Right lung (tissue), 5 donors: ENCODE data around the gene HERC6. TPM values are rescaled to one million over a fixed set of nuclear protein-coding genes. Genes with fewer than 3 reads are reported as not detected.
"Not testable (repeated sequence)": the region's sequence is repeated elsewhere in the genome, so short reads cannot be mapped to it uniquely, and the experiment has no call there.

Experiments
- DNase-seq, 2 donors: peaks; one replicate each; pipeline ENCODE4 v3.0.0-alpha.2; 2013
- polyA plus RNA-seq, 5 donors: library from polyadenylated mRNA; unstranded; fragments of 120-200 nt; gene quantifications; one replicate each; pipeline versions ENCODE4 v1.2.1 to v1.2.3, GENCODE V29; 2013; ENCODE audit warnings: inconsistent platforms in 1 of 5, low replicate concordance in 1 of 5; ENCODE audit not compliant: insufficient read length in 5 of 5, insufficient read depth in 1 of 5

Gene HERC6
- polyA plus RNA-seq, 5 donors = 10.2 to 14.6 (median 12.8) TPM

DNA sequence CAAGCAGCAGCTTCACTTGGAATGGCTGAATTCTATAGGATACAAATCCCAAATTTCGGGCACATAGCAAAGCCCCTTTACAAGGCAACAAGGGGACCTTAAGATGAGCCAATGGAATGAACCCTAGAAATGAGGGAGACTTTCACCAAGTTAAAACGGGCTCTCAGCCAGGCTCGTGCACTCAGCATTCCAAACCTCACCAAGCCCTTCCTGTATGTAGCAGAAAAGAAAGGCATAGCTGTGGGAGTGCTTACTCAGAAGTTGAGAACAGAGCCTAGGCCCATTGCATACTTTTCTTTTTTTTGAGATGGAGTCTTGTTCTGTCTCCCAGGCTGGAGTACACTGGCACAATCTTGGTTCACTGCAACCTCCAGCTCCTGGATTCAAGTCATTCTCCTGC lies 67.5 kb downstream of the HERC6 start:
- DNase-seq = no peak

DNA sequence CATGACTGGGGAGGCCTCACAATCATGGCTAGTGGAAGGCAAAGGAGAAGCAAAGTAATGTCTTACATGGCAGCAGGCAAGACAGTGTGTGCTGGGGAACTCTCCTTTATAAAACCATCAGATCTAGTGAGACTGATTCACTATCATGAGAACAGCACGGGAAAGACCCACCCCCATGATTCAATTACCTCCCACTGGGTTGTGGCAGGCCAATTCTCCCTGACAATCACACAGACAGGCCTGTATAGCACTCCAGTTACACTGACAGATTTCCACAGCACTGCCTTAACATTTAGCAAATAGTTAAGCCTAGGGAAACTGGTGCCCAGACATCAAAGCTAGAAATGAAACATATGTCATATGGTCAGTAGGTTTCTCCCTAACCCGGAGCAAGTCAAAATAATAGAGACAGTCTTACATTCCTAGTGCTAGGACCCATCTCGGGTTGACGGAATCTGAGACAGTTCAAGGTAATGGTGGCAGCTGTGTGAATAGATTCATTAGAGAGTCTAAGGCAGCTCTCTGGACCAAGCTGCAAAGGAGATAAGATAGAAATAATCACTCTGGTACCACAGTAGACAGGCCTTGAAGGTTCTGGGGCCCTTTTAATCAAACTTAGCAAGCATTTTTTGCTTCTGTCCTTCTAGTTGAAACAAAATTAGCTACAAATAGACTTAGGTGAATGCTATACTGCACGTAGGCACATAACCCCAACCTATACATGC lies 68.9 kb downstream of the HERC6 start:
- DNase-seq = peak; percentile 8 to 15

DNA sequence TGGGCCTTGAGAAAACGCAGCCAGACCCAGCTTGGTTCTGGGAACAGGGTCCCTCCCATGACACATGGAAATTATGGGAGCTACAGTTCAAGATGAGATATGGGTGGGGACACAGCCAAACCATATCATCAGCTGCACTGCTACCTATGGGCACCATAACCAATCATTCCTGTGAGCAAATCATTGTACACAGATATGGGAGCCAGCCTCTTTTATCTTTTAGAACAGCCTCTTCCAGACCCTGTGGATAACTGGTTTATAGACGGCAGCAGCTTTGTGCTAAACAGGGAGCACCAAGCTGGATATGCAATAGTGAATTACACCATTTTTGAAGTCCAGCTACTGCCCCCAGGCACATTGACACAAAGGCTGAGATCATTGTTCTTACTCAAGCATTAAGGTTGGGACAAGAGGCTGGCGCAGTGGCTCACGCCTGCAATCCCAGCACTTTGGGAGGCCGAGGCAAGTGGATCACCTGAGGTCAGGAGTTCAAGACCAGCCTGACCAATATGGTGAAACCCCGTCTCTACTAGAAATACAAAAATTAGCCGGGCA lies 69.6 kb downstream of the HERC6 start:
- not testable (repeated sequence) for DNase-seq

DNA sequence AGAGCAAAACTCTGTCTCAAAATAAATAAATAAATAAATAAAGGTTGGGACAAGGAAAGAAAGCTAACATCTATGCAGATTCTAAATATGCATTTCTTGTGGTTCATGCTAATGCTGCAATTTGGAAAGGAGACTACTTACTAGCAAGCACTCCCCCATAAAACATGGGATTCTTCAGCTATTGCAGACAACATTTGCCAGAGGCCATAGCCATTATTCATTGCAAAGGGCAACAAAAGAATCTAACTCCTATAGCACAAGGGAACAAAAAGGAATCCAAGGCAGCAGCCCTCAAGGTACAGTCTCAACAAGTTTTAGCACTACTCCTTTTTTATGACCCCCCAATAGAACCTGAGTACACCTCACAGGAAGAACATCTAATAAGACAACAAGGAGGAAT lies 70.2 kb downstream of the HERC6 start:
- no peak for DNase-seq

DNA sequence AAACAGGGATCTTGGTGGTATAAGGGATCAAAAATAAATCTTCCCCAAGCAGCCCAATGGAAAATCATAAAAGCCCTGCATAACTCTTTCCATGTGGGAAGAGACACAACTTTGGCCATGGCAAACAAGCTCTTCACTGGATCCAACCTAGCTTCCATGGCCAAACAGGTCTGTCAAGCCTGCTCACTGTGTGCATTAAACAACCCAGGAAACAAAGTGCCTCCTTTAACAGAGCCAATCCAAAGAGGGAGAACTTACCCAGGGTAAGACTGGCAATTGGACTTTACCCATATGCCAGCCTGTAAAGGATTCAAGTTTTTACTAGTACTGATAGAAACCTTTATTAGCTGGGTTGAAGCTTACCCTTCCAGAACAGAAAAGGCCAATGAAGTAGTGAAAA lies 70.6 kb downstream of the HERC6 start:
- no peak for DNase-seq

DNA sequence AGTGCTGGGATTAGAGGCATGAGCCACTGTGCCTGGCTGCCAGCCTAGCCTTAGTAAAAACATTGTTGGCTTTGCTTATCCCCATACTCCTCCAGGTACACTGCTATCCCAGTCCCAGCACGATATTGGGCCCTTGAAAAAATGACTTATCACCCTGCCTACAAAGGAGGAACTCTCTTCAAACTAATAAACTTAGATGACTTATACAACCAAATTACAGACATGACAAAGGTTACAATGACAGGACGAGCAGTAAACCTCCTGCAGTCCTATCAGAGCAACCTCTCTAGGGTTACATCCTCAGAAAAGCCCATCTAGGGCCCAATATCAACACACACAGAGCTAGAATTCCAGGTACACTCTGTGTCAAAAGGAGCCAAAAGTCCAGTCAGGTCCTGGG lies 72.6 kb downstream of the HERC6 start:
- DNase-seq = no peak

DNA sequence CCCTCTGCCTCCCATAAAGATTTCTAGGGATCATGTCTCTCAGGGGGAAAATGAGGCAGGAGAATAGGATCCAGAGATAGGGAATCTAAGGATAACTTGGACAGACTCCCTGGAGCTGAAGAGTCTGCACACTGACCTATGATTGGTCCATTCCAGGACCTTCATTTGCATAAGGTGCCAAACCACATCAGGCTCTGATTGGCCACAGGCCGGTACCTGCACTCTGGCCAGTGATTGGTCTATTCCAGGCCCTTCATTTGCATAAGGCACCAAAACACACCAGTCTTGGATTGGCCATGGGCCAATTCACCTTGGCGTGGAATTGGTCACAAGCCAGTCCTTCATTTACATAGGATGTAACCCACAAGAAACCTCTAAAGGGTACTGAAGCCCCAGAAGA lies 74.3 kb downstream of the HERC6 start:
- DNase-seq = no peak

DNA sequence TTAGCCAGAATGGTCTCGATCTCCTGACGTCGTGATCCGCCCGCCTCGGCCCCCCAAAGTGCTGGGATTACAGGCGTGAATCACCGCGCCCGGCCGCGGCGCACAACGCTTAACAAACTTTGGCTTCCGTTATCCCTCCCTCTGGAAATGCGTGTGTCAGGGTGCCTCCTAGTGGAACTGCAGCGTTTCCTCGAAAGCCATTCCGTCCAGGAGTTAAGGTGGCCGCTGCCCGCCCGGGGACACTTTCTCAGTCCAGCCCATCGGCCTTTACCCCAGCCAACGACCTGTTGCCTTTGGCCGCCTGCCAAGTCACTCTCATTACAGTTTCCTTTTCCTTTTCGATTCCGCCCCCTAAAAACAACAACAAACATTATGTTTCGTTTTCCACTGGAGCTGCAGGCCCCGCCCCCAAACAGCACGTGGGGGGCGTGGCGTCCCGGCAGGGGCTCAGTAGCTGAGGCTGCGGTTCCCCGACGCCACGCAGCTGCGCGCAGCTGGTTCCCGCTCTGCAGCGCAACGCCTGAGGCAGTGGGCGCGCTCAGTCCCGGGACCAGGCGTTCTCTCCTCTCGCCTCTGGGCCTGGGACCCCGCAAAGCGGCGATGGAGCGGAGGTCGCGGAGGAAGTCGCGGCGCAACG lies 78.1 kb downstream of the HERC6 start, which contains the start of gene HERC5:
TSS of gene HERC5 (plus strand) at position 450 of the 637 bp plus-strand sequence. CDS start at position 601, 151 bp downstream.
- DNase-seq = peak; percentile 93

DNA sequence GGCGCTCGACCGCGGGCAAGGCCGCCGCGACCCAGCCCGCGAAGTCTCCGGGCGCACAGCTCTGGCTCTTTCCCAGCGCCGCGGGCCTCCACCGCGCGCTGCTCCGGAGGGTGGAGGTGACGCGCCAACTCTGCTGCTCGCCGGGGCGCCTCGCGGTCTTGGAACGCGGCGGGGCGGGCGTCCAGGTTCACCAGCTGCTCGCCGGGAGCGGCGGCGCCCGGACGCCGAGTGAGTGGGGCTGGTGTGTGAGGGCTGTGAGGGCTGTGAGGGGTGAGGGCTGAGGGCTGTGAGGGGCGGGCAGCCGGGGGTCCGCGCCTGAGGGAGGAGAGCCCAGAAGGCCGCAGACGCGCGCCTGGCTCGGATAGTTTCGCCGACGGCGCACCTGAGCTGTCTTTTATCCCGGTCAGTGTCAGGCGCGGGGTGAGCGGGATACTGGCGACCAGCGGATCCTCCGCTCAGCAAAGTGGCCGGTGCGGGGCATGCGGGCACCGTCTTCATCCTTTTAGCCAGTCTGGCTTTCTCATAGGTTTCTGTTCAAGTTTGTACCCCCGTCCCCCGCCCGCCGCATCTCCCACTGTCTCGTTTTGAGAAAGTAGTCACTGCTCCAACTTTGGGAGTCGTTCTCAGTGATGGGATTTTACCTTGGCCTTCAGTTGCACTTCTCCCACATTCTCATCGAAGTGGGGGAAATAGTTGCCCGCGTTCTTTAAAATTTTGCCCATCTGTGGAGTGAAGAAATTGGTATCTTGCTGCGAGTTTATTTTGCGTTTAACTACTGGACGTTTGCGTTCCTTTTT lies 78.9 kb downstream of the HERC6 start:
- peak in 1 of 2 donors; percentile 13 for DNase-seq

DNA sequence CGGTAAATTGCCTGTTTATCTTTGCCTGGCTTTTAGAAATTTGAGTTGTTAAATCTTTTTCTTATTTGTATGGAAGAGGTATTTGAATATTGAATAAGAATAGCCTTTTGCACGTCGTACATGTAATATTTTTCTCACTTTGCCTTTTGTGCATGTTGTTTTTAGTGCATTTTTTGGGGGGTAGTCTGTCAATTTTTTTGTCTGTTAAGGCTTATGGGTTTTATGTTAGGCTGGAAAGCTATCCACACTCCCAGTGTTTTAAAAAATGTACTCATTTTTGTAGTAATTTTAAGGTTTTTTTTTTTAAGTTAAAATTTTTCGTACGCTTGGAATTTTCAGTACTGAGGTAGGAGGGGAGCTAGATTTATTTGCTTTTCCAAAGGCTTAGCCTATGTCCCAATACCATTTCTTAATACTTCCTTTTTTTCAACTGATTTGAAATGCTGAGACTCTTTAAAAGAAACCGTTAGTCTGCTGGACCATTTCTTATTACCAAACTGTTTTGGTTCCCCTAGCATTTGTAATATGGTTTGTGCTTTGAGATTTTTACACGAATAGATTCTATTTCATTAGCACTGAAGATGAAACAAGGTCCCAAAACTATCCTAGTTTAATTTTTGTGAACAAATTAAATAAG lies 79.6 kb downstream of the HERC6 start:
- DNase-seq = peak in 1 of 2 donors; percentile 11

DNA sequence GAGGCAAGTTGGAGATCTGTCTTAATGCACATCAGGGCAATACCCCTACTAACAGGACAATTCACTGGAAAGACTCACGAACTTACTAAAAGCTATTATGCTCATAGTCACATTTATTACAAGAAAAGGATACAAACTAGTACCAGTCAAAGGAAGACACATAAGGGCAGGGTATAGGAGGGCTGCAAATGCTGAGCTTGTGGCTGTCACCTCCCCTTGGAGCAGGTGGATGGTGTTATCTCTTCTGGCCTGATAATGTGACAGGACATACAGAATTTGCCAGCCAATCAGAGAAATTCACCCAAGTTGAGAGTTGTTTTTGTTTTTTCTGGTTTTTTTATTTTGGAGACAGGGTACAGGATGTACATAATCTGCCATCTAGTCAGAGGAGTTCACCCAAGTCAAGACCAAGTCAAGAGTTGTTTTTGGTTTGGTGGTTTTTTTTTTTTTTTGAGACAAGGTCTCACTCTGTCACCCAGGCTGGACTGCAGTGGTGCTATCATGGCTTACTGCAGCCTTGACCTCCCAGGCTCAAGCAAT lies 87.1 kb downstream of the HERC6 start:
- DNase-seq = no peak

DNA sequence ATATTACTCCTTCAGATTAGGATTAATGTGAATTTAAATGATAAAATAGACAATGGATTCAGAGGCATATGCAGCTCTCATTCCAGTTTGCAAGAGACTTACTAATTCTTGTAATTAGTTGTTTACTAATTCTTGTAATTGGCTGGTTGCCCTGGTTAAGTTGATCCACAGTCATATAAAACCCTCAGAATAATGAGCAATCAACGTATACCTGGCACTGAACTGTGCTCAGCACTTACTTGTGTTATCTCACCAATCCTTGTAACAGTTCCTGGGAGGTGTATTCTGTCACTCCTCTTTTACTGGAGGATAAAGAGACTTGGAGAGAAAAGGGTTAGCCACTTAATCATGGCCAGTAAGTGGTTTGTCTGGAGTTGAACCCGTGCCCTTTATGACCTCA lies 88.7 kb downstream of the HERC6 start:
- DNase-seq = no peak

DNA sequence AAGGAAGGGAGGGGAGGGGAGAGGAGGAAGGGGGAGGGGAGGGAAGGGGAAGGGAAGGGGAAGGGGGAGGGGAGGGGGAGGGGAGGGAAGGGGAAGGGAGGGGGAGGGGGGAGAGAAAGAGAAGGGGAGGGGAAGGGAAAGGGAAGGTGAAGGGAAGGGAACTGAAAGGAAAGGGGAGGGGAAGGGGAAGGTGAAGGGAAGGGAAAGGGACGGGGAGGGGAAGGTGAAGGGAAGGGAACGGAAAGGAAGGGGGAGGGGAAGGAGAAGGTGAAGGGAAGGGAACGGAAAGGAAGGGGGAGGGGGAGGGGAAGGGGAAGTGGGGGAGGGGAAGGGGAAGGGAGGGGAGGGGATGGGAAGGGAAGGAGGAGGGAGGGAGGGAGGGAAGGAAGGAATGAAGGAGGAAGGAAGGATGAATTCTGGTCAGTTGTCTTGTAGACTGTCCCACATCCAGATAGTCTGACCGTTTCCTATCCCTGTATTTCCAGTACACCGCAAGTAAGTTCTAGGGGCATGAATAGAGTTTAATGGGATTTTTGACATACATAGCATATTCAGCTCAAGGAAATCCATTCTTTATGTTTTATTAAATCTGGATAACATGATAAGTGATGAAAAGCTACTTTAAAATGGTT lies 98.7 kb downstream of the HERC6 start:
- no peak for DNase-seq

DNA sequence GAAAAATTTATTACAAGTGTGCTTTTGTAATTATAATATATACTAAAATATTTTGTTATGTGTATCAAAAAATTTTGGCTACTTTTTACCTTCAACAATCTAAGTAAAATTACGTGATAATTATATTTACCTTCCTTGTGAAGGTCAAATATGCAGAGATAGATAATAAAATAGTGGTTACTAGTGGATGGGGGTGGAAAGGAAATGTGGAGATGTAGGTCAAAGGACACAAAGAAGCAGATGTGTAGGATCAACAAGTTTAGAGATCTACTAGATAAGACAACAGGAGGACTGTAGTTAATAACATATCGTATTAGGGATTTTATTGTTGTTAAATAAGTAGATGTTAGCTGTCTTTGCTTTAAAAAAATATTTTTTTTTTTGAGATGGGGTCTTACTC lies 99.6 kb downstream of the HERC6 start:
- DNase-seq = no peak

DNA sequence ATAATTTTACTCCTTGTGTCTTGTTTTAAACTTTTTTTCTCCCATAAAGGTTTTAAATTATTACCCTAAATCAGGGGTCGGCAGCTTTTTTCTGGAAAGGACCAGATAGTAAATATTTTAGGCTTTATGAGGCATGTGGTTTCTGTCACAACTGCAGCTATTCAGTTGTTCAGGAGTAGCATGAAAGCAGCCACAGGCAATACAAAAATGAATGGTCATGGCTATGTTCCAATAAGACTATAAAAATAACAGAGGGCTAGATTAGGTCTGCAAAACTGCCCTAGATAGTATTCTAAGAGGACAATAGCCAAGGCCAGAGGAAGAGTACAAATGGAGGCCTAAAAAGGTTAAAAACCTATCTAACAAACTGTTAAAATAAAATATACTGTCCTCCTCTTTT lies 102.9 kb downstream of the HERC6 start:
- no peak for DNase-seq

DNA sequence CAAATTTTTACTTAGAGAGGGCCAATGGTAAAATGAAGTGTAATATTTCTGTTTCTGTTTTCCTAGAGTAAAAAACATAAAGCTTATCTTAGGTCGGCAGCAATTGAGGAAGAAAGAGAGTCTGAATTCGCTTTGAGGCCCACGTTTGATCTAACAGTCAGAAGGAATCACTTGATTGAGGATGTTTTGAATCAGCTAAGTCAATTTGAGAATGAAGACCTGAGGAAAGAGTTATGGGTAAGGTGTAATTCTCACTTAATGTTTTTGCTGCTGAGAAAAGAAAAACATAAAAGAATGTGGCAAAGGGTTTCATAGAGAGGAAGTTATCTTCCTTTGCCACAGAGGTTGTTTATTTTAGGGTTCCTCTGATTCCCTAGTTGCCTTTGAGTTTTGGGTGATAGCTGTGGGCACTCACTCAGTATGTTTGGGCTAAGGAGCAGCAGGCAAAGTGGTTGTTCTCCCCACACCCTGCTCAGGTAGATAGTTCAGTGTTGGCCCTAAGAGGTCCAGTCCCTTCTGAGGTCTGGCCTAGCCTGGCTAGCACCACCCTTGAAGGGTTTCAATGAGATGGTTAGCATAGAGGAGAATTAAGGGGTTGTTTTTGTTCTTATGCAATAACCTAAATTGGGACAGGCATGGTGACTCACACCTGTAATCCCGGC lies 110.6 kb downstream of the HERC6 start:
- DNase-seq = no peak
